ENCODE results near the gene BCDIN3D.
"Not testable (repeated sequence)": the region's sequence is repeated elsewhere in the genome, so short reads cannot be mapped to it uniquely, and the experiment has no call there.

GRCh38 chr12:49860921-49861320 lies 18.0 kb upstream of the BCDIN3D start:
- not testable (repeated sequence) for TF ChIP-seq CTCF (IDR thresholded peaks at IDR 0.05); POLR2AphosphoS5 (IDR thresholded peaks at IDR 0.05); POLR2A (IDR thresholded peaks at IDR 0.05; ENCODE audit: low read depth)

Measured in esophagus muscularis mucosa (tissue), 3 donors.